GM23338 (cell line): ENCODE measurements around the gene ADGRV1. TPM values are rescaled to one million over a fixed set of nuclear protein-coding genes. Genes with fewer than 3 reads are reported as not detected.

Experiments
- ATAC-seq: fragments of 200-7000 bp; cut with Tn5 transposase; 3 replicates; pipeline ENCODE4 v1.9.1; 2020
- DNase-seq: peaks from one replicate; pipeline ENCODE4 v3.0.0-alpha.2; 2015; ENCODE audit warnings: low spot score
- H2AFZ ChIP-seq: fragments of 200-600 bp; sonication (generic); 2 replicates; pipeline ENCODE4 v1.8.0; 2016; ENCODE audit warnings: antibody characterized with exemption, mild to moderate bottlenecking, moderate library complexity
- H3F3A ChIP-seq: fragments of 200-600 bp; sonication (generic); replicated peaks from 2 replicates; pipeline ENCODE4 v1.8.0; 2017; ENCODE audit warnings: antibody characterized with exemption, mixed run types, low read depth
- H3K27ac ChIP-seq: fragments of 200-600 bp; sonication (generic); 2 replicates; pipeline ENCODE4 v1.6.1; 2016; ENCODE audit warnings: low read depth
- H3K27me3 ChIP-seq: fragments of 200-600 bp; sonication (generic); 2 replicates; pipeline ENCODE4 v1.8.0; 2016; ENCODE audit warnings: mild to moderate bottlenecking, mixed run types, moderate library complexity; ENCODE audit not compliant: insufficient read depth
- H3K36me3 ChIP-seq: fragments of 200-600 bp; sonication (generic); 2 replicates; pipeline ENCODE4 v1.8.0; 2016; ENCODE audit warnings: mild to moderate bottlenecking; ENCODE audit not compliant: insufficient read depth
- H3K4me1 ChIP-seq: fragments of 200-600 bp; sonication (generic); 2 replicates; pipeline ENCODE4 v1.8.0; 2016; ENCODE audit warnings: mild to moderate bottlenecking, moderate library complexity; ENCODE audit not compliant: insufficient read depth
- H3K4me2 ChIP-seq: fragments of 200-600 bp; sonication (generic); 2 replicates; pipeline ENCODE4 v1.7.1; 2017; ENCODE audit warnings: mixed run types
- H3K4me3 ChIP-seq: fragments of 200-600 bp; sonication (generic); 2 replicates; pipeline ENCODE4 v1.6.1; 2016; ENCODE audit warnings: mixed run types
- H3K79me2 ChIP-seq: fragments of 200-600 bp; sonication (generic); replicated peaks from 2 replicates; pipeline ENCODE4 v1.8.0; 2017; ENCODE audit warnings: mild to moderate bottlenecking; ENCODE audit not compliant: insufficient read depth
- H3K9me2 ChIP-seq: fragments of 200-600 bp; sonication (generic); 2 replicates; pipeline ENCODE4 v1.8.0; 2017; ENCODE audit not compliant: insufficient read depth
- H4K20me1 ChIP-seq: fragments of 200-600 bp; sonication (generic); replicated peaks from 2 replicates; pipeline ENCODE4 v1.8.0; 2017; ENCODE audit warnings: mild to moderate bottlenecking; ENCODE audit not compliant: insufficient read depth
- H3K27ac Mint-ChIP-seq: 2 replicates; pipeline ENCODE4 v1.8.0; 2020; ENCODE audit warnings: inconsistent platforms, mild to moderate bottlenecking, moderate library complexity, mixed read lengths
- H3K27me3 Mint-ChIP-seq: 3 replicates; pipeline ENCODE4 v1.8.0; 2022; ENCODE audit warnings: low read depth, mild to moderate bottlenecking, moderate library complexity, mixed read lengths, inconsistent platforms; ENCODE audit not compliant: insufficient read depth, poor library complexity
- H3K36me3 Mint-ChIP-seq: 3 replicates; pipeline ENCODE4 v1.8.0; 2021; ENCODE audit warnings: low read depth, mild to moderate bottlenecking, inconsistent platforms, moderate library complexity, mixed read lengths
- H3K4me1 Mint-ChIP-seq: 3 replicates; pipeline ENCODE4 v1.8.0; 2020; ENCODE audit warnings: mild to moderate bottlenecking, inconsistent platforms, mixed read lengths
- H3K4me3 Mint-ChIP-seq: 3 replicates; pipeline ENCODE4 v1.8.0; 2021; ENCODE audit warnings: moderate library complexity, mild to moderate bottlenecking, inconsistent platforms, mixed read lengths
- H3K9me3 Mint-ChIP-seq: 3 replicates; pipeline ENCODE4 v1.8.0; 2020; ENCODE audit warnings: moderate library complexity, mild to moderate bottlenecking, inconsistent platforms, mixed read lengths
- CREB1 ChIP-seq: fragments of 250-450 bp; sonication (Bioruptor Pico); IDR thresholded peaks from 2 replicates; pipeline ENCODE4 v1.5.0; 2020; ENCODE audit warnings: low read depth, mild to moderate bottlenecking, moderate library complexity
- EZH2 ChIP-seq: fragments of 200-600 bp; sonication (generic); IDR thresholded peaks from one replicate; pipeline ENCODE4 v1.8.0; 2017; ENCODE audit warnings: antibody characterized with exemption, mild to moderate bottlenecking, low read depth; ENCODE audit not compliant: unreplicated experiment
- EZH2phosphoT487 ChIP-seq: fragments of 200-600 bp; sonication (generic); IDR thresholded peaks from one replicate; pipeline ENCODE4 v1.8.1; 2018; ENCODE audit warnings: antibody characterized with exemption; ENCODE audit not compliant: unreplicated experiment
- JUNB ChIP-seq: IDR thresholded peaks from one replicate; pipeline ENCODE4 v1.6.1; 2016; ENCODE audit warnings: antibody characterized with exemption; ENCODE audit not compliant: unreplicated experiment
- NANOG ChIP-seq: IDR thresholded peaks from 2 replicates; pipeline ENCODE4 v1.6.1; 2016; ENCODE audit warnings: antibody characterized with exemption, borderline replicate concordance
- POLR2AphosphoS5 ChIP-seq: IDR thresholded peaks from 2 replicates; pipeline ENCODE4 v1.6.1; 2016; ENCODE audit warnings: antibody characterized with exemption, low read depth
- STAT1 ChIP-seq: IDR thresholded peaks from one replicate; pipeline ENCODE4 v1.6.1; 2016; ENCODE audit warnings: antibody characterized with exemption; ENCODE audit not compliant: unreplicated experiment
- ZNF114 ChIP-seq: fragments of 250-450 bp; sonication (Bioruptor Pico); IDR thresholded peaks from 2 replicates; pipeline ENCODE4 v1.5.0; 2020; ENCODE audit warnings: mild to moderate bottlenecking, moderate library complexity
- ZNF331 ChIP-seq: fragments of 250-450 bp; sonication (Bioruptor Pico); IDR thresholded peaks from 2 replicates; pipeline ENCODE4 v1.5.0; 2020; ENCODE audit warnings: low read depth, mild to moderate bottlenecking, moderate library complexity
- polyA plus RNA-seq: library from polyadenylated mRNA; unstranded; fragments of >200 nt; fragmentation: Nextera tagmentation; extraction: Ambion mirVana; gene quantifications from 2 replicates; pipeline ENCODE4 v1.2.1, GENCODE V29; 2016
- total RNA-seq: library from RNA; depleted of rRNA; stranded (reverse); fragments of >200 nt; shearing (Covaris generic); gene quantifications from 2 replicates; pipeline ENCODE4 v1.2.3, GENCODE V29; 2014
- TF ChIP-seq, protein P1 (sequence below): fragments of 250-450 bp; sonication (Bioruptor Pico); IDR thresholded peaks from 2 replicates; pipeline ENCODE4 v1.5.0; 2020; ENCODE audit warnings: mild to moderate bottlenecking, moderate library complexity
- TF ChIP-seq, protein P2 (sequence below): IDR thresholded peaks from one replicate; pipeline ENCODE4 v1.6.1; 2018; ENCODE audit warnings: antibody characterized with exemption; ENCODE audit not compliant: unreplicated experiment
- TF ChIP-seq, protein P3 (sequence below): IDR thresholded peaks from 2 replicates; pipeline ENCODE4 v1.6.1; 2016; ENCODE audit warnings: antibody characterized with exemption
- TF ChIP-seq, protein P4 (sequence below), 2 experiments: fragments of 200-600 bp in 1 of 2; sonication (generic) in 1 of 2; conservative IDR thresholded peaks; 2 replicates each; pipeline versions ENCODE4 v1.5.1 to v1.6.1; 2016 to 2017; ENCODE audit warnings: antibody characterized with exemption in 2 of 2, low read depth in 2 of 2, mild to moderate bottlenecking in 2 of 2, moderate library complexity in 1 of 2

Gene ADGRV1
- total and polyA plus RNA-seq, 2 experiments from 2014 or later = 46.1 to 149 TPM

DNA sequence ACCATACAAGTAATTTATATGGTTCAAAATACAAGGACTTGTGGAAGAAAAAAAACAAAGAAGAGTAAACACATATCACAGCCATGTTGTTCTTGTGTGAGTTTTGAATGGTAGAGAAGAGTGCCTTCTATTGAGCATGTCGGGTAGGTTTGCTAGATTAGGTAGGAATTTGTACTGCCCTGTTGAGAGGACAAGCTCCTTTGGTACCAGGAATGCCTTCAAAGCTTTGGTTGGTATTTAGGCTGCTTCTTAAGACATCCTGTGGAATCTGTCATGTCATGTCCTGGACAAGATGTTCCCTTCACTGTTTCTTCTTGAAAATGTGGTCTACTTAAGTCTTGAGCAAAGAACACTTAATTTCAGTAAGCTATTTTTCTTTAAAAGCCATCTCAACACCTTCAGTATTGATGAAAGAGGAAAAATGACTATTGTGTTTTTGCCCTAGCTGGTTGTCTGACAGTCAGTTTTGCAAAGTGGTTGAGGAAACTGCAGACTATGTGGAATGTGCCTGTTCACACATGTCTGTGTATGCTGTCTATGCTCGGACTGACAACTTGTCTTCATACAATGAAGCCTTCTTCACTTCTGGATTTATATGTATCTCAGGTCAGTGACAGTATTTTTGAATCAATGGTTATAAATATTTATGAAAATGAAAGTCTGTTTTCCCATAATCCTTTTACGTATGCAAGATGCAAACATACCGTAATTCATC is 296.9 kb downstream of the ADGRV1 start:
- no peak for TF ChIP-seq CREB1 (CRISPR knock-in tag)
- TF ChIP-seq NANOG = no peak
- TF ChIP-seq JUNB = no peak
- TF ChIP-seq ZNF114 (CRISPR knock-in tag) = no peak
- TF ChIP-seq STAT1 = no peak
- TF ChIP-seq, protein P1, sequence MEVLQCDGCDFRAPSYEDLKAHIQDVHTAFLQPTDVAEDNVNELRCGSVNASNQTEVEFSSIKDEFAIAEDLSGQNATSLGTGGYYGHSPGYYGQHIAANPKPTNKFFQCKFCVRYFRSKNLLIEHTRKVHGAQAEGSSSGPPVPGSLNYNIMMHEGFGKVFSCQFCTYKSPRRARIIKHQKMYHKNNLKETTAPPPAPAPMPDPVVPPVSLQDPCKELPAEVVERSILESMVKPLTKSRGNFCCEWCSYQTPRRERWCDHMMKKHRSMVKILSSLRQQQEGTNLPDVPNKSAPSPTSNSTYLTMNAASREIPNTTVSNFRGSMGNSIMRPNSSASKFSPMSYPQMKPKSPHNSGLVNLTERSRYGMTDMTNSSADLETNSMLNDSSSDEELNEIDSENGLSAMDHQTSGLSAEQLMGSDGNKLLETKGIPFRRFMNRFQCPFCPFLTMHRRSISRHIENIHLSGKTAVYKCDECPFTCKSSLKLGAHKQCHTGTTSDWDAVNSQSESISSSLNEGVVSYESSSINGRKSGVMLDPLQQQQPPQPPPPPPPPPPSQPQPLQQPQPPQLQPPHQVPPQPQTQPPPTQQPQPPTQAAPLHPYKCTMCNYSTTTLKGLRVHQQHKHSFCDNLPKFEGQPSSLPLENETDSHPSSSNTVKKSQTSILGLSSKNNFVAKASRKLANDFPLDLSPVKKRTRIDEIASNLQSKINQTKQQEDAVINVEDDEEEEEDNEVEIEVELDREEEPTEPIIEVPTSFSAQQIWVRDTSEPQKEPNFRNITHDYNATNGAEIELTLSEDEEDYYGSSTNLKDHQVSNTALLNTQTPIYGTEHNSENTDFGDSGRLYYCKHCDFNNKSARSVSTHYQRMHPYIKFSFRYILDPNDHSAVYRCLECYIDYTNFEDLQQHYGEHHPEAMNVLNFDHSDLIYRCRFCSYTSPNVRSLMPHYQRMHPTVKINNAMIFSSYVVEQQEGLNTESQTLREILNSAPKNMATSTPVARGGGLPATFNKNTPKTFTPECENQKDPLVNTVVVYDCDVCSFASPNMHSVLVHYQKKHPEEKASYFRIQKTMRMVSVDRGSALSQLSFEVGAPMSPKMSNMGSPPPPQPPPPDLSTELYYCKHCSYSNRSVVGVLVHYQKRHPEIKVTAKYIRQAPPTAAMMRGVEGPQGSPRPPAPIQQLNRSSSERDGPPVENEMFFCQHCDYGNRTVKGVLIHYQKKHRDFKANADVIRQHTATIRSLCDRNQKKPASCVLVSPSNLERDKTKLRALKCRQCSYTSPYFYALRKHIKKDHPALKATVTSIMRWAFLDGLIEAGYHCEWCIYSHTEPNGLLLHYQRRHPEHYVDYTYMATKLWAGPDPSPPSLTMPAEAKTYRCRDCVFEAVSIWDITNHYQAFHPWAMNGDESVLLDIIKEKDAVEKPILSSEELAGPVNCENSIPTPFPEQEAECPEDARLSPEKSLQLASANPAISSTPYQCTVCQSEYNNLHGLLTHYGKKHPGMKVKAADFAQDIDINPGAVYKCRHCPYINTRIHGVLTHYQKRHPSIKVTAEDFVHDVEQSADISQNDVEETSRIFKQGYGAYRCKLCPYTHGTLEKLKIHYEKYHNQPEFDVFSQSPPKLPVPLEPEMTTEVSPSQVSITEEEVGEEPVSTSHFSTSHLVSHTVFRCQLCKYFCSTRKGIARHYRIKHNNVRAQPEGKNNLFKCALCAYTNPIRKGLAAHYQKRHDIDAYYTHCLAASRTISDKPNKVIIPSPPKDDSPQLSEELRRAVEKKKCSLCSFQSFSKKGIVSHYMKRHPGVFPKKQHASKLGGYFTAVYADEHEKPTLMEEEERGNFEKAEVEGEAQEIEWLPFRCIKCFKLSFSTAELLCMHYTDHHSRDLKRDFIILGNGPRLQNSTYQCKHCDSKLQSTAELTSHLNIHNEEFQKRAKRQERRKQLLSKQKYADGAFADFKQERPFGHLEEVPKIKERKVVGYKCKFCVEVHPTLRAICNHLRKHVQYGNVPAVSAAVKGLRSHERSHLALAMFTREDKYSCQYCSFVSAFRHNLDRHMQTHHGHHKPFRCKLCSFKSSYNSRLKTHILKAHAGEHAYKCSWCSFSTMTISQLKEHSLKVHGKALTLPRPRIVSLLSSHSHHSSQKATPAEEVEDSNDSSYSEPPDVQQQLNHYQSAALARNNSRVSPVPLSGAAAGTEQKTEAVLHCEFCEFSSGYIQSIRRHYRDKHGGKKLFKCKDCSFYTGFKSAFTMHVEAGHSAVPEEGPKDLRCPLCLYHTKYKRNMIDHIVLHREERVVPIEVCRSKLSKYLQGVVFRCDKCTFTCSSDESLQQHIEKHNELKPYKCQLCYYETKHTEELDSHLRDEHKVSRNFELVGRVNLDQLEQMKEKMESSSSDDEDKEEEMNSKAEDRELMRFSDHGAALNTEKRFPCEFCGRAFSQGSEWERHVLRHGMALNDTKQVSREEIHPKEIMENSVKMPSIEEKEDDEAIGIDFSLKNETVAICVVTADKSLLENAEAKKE (CRISPR knock-in tag) = no peak
- no peak for TF ChIP-seq ZNF331 (CRISPR knock-in tag)
- TF ChIP-seq, protein P2, sequence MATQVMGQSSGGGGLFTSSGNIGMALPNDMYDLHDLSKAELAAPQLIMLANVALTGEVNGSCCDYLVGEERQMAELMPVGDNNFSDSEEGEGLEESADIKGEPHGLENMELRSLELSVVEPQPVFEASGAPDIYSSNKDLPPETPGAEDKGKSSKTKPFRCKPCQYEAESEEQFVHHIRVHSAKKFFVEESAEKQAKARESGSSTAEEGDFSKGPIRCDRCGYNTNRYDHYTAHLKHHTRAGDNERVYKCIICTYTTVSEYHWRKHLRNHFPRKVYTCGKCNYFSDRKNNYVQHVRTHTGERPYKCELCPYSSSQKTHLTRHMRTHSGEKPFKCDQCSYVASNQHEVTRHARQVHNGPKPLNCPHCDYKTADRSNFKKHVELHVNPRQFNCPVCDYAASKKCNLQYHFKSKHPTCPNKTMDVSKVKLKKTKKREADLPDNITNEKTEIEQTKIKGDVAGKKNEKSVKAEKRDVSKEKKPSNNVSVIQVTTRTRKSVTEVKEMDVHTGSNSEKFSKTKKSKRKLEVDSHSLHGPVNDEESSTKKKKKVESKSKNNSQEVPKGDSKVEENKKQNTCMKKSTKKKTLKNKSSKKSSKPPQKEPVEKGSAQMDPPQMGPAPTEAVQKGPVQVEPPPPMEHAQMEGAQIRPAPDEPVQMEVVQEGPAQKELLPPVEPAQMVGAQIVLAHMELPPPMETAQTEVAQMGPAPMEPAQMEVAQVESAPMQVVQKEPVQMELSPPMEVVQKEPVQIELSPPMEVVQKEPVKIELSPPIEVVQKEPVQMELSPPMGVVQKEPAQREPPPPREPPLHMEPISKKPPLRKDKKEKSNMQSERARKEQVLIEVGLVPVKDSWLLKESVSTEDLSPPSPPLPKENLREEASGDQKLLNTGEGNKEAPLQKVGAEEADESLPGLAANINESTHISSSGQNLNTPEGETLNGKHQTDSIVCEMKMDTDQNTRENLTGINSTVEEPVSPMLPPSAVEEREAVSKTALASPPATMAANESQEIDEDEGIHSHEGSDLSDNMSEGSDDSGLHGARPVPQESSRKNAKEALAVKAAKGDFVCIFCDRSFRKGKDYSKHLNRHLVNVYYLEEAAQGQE = no peak
- TF ChIP-seq, protein P3, sequence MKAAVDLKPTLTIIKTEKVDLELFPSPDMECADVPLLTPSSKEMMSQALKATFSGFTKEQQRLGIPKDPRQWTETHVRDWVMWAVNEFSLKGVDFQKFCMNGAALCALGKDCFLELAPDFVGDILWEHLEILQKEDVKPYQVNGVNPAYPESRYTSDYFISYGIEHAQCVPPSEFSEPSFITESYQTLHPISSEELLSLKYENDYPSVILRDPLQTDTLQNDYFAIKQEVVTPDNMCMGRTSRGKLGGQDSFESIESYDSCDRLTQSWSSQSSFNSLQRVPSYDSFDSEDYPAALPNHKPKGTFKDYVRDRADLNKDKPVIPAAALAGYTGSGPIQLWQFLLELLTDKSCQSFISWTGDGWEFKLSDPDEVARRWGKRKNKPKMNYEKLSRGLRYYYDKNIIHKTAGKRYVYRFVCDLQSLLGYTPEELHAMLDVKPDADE = no peak
- no peak for TF ChIP-seq EZH2phosphoT487
- no peak for TF ChIP-seq POLR2AphosphoS5
- no peak for TF ChIP-seq EZH2
- TF ChIP-seq, protein P4, sequence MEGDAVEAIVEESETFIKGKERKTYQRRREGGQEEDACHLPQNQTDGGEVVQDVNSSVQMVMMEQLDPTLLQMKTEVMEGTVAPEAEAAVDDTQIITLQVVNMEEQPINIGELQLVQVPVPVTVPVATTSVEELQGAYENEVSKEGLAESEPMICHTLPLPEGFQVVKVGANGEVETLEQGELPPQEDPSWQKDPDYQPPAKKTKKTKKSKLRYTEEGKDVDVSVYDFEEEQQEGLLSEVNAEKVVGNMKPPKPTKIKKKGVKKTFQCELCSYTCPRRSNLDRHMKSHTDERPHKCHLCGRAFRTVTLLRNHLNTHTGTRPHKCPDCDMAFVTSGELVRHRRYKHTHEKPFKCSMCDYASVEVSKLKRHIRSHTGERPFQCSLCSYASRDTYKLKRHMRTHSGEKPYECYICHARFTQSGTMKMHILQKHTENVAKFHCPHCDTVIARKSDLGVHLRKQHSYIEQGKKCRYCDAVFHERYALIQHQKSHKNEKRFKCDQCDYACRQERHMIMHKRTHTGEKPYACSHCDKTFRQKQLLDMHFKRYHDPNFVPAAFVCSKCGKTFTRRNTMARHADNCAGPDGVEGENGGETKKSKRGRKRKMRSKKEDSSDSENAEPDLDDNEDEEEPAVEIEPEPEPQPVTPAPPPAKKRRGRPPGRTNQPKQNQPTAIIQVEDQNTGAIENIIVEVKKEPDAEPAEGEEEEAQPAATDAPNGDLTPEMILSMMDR (conservative IDR thresholded peaks at IDR 0.05; ENCODE audit: low read depth in 2 of 2) = no peak
- no peak for ATAC-seq
- no peaks in the 10 kb centered on the region for H3K9me2 ChIP-seq
- H3K36me3 Mint-ChIP-seq = no peaks in the 10 kb centered on the region; the same call in 2 of the 3 replicates
- no peak overlapping the region for H3K27ac ChIP-seq
- no peaks in the 10 kb centered on the region; the same call in 1 of the 2 replicates for H4K20me1 ChIP-seq
- no peaks in the 10 kb centered on the region for H3K4me1 ChIP-seq
- no peak overlapping the region for H3K4me2 ChIP-seq
- no peaks in the 10 kb centered on the region for H3K9me3 Mint-ChIP-seq
- H3K4me3 Mint-ChIP-seq = no peak overlapping the region
- H3K4me1 Mint-ChIP-seq = no peaks in the 10 kb centered on the region
- no peaks in the 10 kb centered on the region for H3K27me3 ChIP-seq
- H2AFZ ChIP-seq = no peak overlapping the region
- H3K79me2 ChIP-seq = no peaks in the 10 kb centered on the region
- no peaks in the 10 kb centered on the region for H3K27me3 Mint-ChIP-seq
- no peaks in the 10 kb centered on the region for H3F3A ChIP-seq
- no peak for DNase-seq
- H3K4me3 ChIP-seq = no peak overlapping the region
- peaks cover 11% of the 10 kb centered on the region; the same call in 1 of the 2 replicates for H3K36me3 ChIP-seq
- no peak overlapping the region for H3K27ac Mint-ChIP-seq
